Body of pancreas (tissue), 4 donors: Measurements from ENCODE around the gene DGKG. TPM values are rescaled to one million over a fixed set of nuclear protein-coding genes. Genes with fewer than 3 reads are reported as not detected.
A peak's percentile ranks its signal among the peaks of the same experiment; 100 is the strongest.

Experiments used
- ATAC-seq: fragments of 150-250 bp; one replicate; pipeline ENCODE4 v1.9.1; 2016
- DNase-seq, 4 donors: peaks; one replicate each; pipeline ENCODE4 v3.0.0-alpha.2; 2019
- H3K27ac ChIP-seq, 4 donors: fragments of 200-600 bp; sonication (generic); 1 replicate in 3 of 4; 2 replicates in 1 of 4; pipeline versions ENCODE4 v1.5.1 to v1.6.1; 2016 to 2019; ENCODE audit warnings: mild to moderate bottlenecking in 1 of 4, mixed read lengths in 1 of 4, moderate library complexity in 1 of 4
- H3K27me3 ChIP-seq, 2 donors: fragments of 200-600 bp; sonication (generic); one replicate each; pipeline ENCODE4 v1.6.0; 2016; ENCODE audit warnings: mild to moderate bottlenecking in 1 of 2
- H3K36me3 ChIP-seq, 2 donors: fragments of 200-600 bp; sonication (generic); replicated peaks in 1 of 2; 2 replicates each; pipeline ENCODE4 v1.5.1; 2016; ENCODE audit warnings: low read depth in 2 of 2; ENCODE audit not compliant: insufficient read depth in 1 of 2
- H3K4me1 ChIP-seq: fragments of 200-600 bp; sonication (generic); one replicate; pipeline ENCODE4 v1.6.0; 2016
- H3K4me3 ChIP-seq, 2 donors: fragments of 200-600 bp; sonication (generic); 1 replicate in 1 of 2; 2 replicates in 1 of 2; pipeline ENCODE4 v1.5.1; 2016 to 2019
- H3K9me3 ChIP-seq, 3 donors: fragments of 200-600 bp; sonication (generic); 1 replicate in 2 of 3; 2 replicates in 1 of 3; pipeline ENCODE4 v1.5.1; 2016
- CTCF ChIP-seq, 7 experiments: fragments of 450-650 bp in 4 of 7; fragments of 200-600 bp in 3 of 7; sonication (generic) in 3 of 7; IDR thresholded peaks; one replicate each; pipeline ENCODE4 v1.5.1; 2016 to 2019; ENCODE audit warnings: antibody characterized with exemption in 7 of 7
- POLR2A ChIP-seq, 3 donors: fragments of 450-650 bp; IDR thresholded peaks; one replicate each; pipeline ENCODE4 v1.6.1; 2016; ENCODE audit warnings: antibody characterized with exemption in 3 of 3, mild to moderate bottlenecking in 2 of 3
- WGBS, 2 donors: methylation state at CpG; one replicate each; pipeline ENCODE4 v1.1.5; 2017; 5-methylcytosine and 5-hydroxymethylcytosine counted together
- intact Hi-C: fragments of 100-400 bp; cut with DNase I; formaldehyde crosslinking; loops from one replicate; pipeline ENCODE4 v1.15.1; 2023
- total RNA-seq, 2 donors: library from RNA; depleted of rRNA; stranded (reverse); fragments of >200 nt; gene quantifications; one replicate each; pipeline ENCODE4 v1.1.0, GENCODE V29; 2016

Gene DGKG
- total RNA-seq, 2 donors from 2014 or later, result 0.78 to 16.2 TPM

GRCh38 chr3:186154641-186155040 lies 207.4 kb downstream of the DGKG start:
- no peaks in the 10 kb centered on the region for H3K27me3 ChIP-seq
- H3K4me3 ChIP-seq, result no peak overlapping the region
- H3K36me3 ChIP-seq, result no peaks in the 10 kb centered on the region
- intact Hi-C loops, result no loop called here
- no peak for ATAC-seq
- WGBS, 2 donors, result 86 to 87% methylated on average over 2 of the region's 2 CpGs
- DNase-seq, result no peak
- H3K27ac ChIP-seq, result no peak overlapping the region
- peaks cover 41% of the 10 kb centered on the region for H3K4me1 ChIP-seq
- H3K9me3 ChIP-seq, result no peaks in the 10 kb centered on the region
- TF ChIP-seq POLR2A (IDR thresholded peaks at IDR 0.05) (no peak), CTCF (IDR thresholded peaks at IDR 0.05) (no peak)

DNA sequence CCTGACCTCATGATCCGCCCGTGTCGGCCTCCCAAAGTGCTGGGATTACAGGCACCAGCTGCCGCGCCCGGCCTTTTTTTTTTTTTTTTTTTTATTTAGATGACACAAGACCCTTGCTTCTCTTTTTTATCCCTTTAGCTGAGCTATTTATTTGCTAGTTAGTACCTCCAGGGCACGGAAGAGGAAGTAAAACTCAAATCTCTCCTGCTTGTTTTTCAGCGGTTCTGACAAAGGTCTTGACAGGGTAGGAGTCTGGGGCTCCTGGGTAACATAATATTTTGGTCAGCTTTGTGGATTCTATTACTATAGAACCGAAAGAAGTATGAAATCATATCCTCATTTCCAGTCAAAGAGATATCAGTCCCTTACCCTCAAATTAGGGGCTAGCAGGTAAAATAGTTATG lies 209.1 kb downstream of the DGKG start:
- 49 to 78% methylated on average over 9 of the region's 9 CpGs for WGBS, 2 donors
- peak overlapping the region in 2 of 4 donors; percentile 66 to 83 for H3K27ac ChIP-seq
- DNase-seq, result peak in 1 of 4 donors; percentile 30

DNA sequence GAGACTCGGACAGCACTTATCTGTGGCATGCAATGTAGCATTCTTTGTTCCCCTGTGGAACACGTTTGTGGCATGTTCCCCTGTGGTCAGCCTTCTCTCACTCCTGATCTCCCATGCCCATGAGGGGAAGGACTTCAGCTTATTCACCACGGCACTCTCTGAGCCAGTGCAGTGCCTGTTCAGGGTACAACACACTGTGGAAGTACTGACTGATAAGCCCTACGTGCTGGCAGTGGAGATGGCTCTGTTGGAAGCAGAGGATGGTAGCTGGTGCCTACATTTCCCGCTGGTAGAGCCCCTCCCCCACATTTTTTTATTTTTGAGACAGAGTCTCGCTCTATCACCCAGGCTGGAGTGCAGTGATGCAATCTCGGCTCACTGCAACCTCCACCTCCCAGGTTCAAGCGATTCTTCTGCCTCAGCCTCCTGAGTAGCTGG lies 209.7 kb downstream of the DGKG start:
- 63 to 66% methylated on average over 8 of the region's 8 CpGs for WGBS, 2 donors
- ATAC-seq (no peak), DNase-seq (no peak)
- Histone ChIP-seq H3K36me3 (no peaks in the 10 kb centered on the region), H3K4me1 (peaks cover 48% of the 10 kb centered on the region), H3K4me3 (no peak overlapping the region), H3K27ac (peak overlapping the region; percentile 36 to 83 (median 72)), H3K9me3 (no peaks in the 10 kb centered on the region), H3K27me3 (no peaks in the 10 kb centered on the region)
- TF ChIP-seq CTCF (IDR thresholded peaks at IDR 0.05) (no peak), POLR2A (IDR thresholded peaks at IDR 0.05) (no peak)
- intact Hi-C loops, result no loop called here

More for the DNA sequence above, 209.1 kb downstream of the DGKG start:
- no peaks in the 10 kb centered on the region for H3K27me3 ChIP-seq
- H3K4me3 ChIP-seq, result no peak overlapping the region
- no peak for ATAC-seq
- no peaks in the 10 kb centered on the region for H3K9me3 ChIP-seq
- TF ChIP-seq POLR2A (IDR thresholded peaks at IDR 0.05) (no peak), CTCF (IDR thresholded peaks at IDR 0.05) (no peak)
- peaks cover 48% of the 10 kb centered on the region for H3K4me1 ChIP-seq
- intact Hi-C loops, result no loop called here
- no peaks in the 10 kb centered on the region for H3K36me3 ChIP-seq

DNA sequence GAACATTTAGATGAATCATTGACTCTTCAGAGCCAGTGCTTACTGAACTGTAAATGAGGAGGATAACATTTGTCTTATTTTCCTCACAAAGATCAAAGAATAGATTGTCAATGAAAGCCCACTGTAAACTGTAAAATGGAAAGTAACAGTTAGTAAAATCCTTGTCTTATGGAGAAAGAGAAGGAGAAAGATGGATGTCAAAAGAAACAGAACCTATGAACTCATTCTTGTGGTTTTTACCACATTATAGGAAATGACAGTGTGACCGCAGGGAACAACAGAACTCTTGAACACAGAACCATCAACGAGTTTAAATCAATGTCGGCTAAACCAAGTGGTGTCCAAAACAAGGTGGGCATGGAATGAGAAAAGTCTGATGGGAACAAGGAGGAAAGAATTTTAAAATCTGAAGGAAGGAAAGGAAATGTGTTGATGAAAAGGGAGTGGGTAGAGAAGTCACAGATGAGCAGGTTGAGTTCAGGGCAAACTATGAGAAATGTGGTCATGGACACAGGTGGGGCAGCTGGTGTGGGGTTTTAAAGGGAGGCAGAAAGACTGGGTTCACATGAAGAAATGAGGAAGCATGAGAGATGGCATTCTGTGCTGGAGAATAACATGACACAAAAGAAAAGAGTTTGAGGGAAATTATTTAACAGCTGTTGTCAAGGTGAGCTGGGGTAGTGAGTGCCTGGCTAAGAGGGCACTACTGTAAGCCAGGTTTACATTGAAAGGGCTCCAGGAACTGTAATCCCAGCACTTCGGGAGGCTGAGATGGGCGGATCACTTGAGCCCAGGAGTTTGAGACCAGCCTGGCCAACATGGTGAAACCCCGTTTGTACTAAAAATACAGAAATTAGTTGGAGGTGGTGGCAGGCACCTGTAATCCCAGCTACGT lies 210.7 kb downstream of the DGKG start:
- peaks cover 48% of the 10 kb centered on the region for H3K4me1 ChIP-seq
- WGBS, 2 donors, result 59 to 62% methylated on average over 7 of the region's 7 CpGs
- TF ChIP-seq CTCF (IDR thresholded peaks at IDR 0.05) (no peak), POLR2A (IDR thresholded peaks at IDR 0.05) (no peak)
- H3K27ac ChIP-seq, result peak overlapping the region; percentile 11 to 83 (median 72)
- no peak overlapping the region for H3K4me3 ChIP-seq
- DNase-seq (peak in 3 of 4 donors; percentile 35 to 47 (median 45)), ATAC-seq (no peak)
- no peaks in the 10 kb centered on the region for H3K9me3 ChIP-seq
- H3K27me3 ChIP-seq, result no peaks in the 10 kb centered on the region
- intact Hi-C loops, result no loop called here
- no peaks in the 10 kb centered on the region for H3K36me3 ChIP-seq
